GM12891 (cell line): ENCODE results near the gene ARID1B.

Experiments used
- DNase-seq: peaks from one replicate; pipeline ENCODE4 v3.0.0; 2011; ENCODE audit warnings: low spot score; ENCODE audit not compliant: insufficient read length
- FAIRE-seq: peaks from 2 replicates; lab custom pipeline; 2011; peaks lifted over from hg19 to GRCh38; lab: Jason Lieb, UNC
- PAX5 ChIP-seq: IDR thresholded peaks from 2 replicates; pipeline ENCODE4 v1.6.1; 2011; ENCODE audit warnings: low read length, moderate library complexity, mild to moderate bottlenecking; ENCODE audit not compliant: insufficient read depth, severe bottlenecking
- POLR2A ChIP-seq: IDR thresholded peaks from 2 replicates; pipeline ENCODE4 v1.6.1; 2011; ENCODE audit warnings: low read depth, low read length, control low read depth
- POLR2AphosphoS5 ChIP-seq: IDR thresholded peaks from 2 replicates; pipeline ENCODE4 v1.6.1; 2011; ENCODE audit warnings: low read depth, low read length, control low read depth
- POU2F2 ChIP-seq: IDR thresholded peaks from 2 replicates; pipeline ENCODE4 v1.6.1; 2011; ENCODE audit warnings: low read depth, mild to moderate bottlenecking, control low read depth, low read length, moderate library complexity
- SPI1 ChIP-seq: IDR thresholded peaks from 2 replicates; pipeline ENCODE4 v1.6.1; 2011; ENCODE audit warnings: low read depth, low read length, control low read depth
- TAF1 ChIP-seq: IDR thresholded peaks from 2 replicates; pipeline ENCODE4 v1.6.1; 2011; ENCODE audit warnings: low read depth, low read length, control low read depth

Gene ARID1B

GRCh38 chr6:157068691-157069324, 291.6 kb downstream of the ARID1B start:
- peak; percentile 71 for FAIRE-seq
- TF ChIP-seq PAX5 (no peak), SPI1 (peak; percentile 67), POU2F2 (no peak), TAF1 (no peak), POLR2AphosphoS5 (no peak), POLR2A (peak; percentile 36; the same call in 1 of the 2 replicates)

GRCh38 chr6:157069585-157069984, 292.4 kb downstream of the ARID1B start:
- TF ChIP-seq POLR2A: no peak
- no peak for TF ChIP-seq POU2F2
- TF ChIP-seq TAF1: no peak
- no peak for TF ChIP-seq PAX5
- no peak for TF ChIP-seq POLR2AphosphoS5
- TF ChIP-seq SPI1: no peak
- FAIRE-seq: peak; percentile 26
- DNase-seq: no peak

More at GRCh38 chr6:157068691-157069324, 291.6 kb downstream of the ARID1B start:
- peak; percentile 10 for DNase-seq

GRCh38 chr6:157070403-157071107, 293.4 kb downstream of the ARID1B start:
- DNase-seq (no peak), FAIRE-seq (no peak)
- TF ChIP-seq SPI1: no peak
- TF ChIP-seq TAF1: no peak
- TF ChIP-seq POLR2A: no peak
- TF ChIP-seq PAX5: no peak
- no peak for TF ChIP-seq POLR2AphosphoS5
- TF ChIP-seq POU2F2: no peak

- DNase-seq (no peak), FAIRE-seq (no peak)
- TF ChIP-seq POU2F2 (no peak), POLR2AphosphoS5 (no peak), TAF1 (no peak), SPI1 (peak; percentile 54), PAX5 (no peak)
Measured at GRCh38 chr6:157072128-157072527, 294.9 kb downstream of the ARID1B start.

- TF ChIP-seq SPI1: no peak
- no peak for TF ChIP-seq POU2F2
- TF ChIP-seq PAX5: no peak
- TF ChIP-seq TAF1: no peak
- TF ChIP-seq POLR2AphosphoS5: no peak
- TF ChIP-seq POLR2A: no peak
- no peak for DNase-seq
- peak; percentile 84 for FAIRE-seq
Measured at GRCh38 chr6:157073596-157073995, 296.4 kb downstream of the ARID1B start.

- DNase-seq: no peak
- no peak for FAIRE-seq
- TF ChIP-seq PAX5 (no peak), POLR2AphosphoS5 (no peak)
Measured at GRCh38 chr6:157074969-157075368, 297.8 kb downstream of the ARID1B start.

- peak; percentile 97 for FAIRE-seq
- no peak for TF ChIP-seq SPI1
- peak; percentile 67; the same call in 1 of the 2 replicates for TF ChIP-seq POU2F2
- TF ChIP-seq POLR2A: no peak
- TF ChIP-seq POLR2AphosphoS5: no peak; the same call in 1 of the 2 replicates
- DNase-seq: no peak
Measured at GRCh38 chr6:157075549-157076450, 298.6 kb downstream of the ARID1B start.

- DNase-seq: no peak
- no peak for TF ChIP-seq POLR2A
- TF ChIP-seq PAX5: no peak
- TF ChIP-seq POU2F2: no peak
- no peak for TF ChIP-seq POLR2AphosphoS5
- no peak for TF ChIP-seq TAF1
- no peak for TF ChIP-seq SPI1
- no peak for FAIRE-seq
Measured at GRCh38 chr6:157076451-157076822, 299.3 kb downstream of the ARID1B start.

- DNase-seq: no peak
- TF ChIP-seq POU2F2 (no peak), POLR2AphosphoS5 (no peak), SPI1 (no peak), POLR2A (no peak), PAX5 (no peak), TAF1 (no peak)
- FAIRE-seq: no peak
Measured at GRCh38 chr6:157077251-157077650, 300.1 kb downstream of the ARID1B start.
